ENCODE measurements around the gene NFKBIZ. TPM values are rescaled to one million over a fixed set of nuclear protein-coding genes. Genes with fewer than 3 reads are reported as not detected.
A peak's percentile ranks its signal among the peaks of the same experiment; 100 is the strongest.

NFKBIZ gene
- total RNA-seq, 2 donors from 2014 or later, result 30.1 to 92.3 TPM

DNA sequence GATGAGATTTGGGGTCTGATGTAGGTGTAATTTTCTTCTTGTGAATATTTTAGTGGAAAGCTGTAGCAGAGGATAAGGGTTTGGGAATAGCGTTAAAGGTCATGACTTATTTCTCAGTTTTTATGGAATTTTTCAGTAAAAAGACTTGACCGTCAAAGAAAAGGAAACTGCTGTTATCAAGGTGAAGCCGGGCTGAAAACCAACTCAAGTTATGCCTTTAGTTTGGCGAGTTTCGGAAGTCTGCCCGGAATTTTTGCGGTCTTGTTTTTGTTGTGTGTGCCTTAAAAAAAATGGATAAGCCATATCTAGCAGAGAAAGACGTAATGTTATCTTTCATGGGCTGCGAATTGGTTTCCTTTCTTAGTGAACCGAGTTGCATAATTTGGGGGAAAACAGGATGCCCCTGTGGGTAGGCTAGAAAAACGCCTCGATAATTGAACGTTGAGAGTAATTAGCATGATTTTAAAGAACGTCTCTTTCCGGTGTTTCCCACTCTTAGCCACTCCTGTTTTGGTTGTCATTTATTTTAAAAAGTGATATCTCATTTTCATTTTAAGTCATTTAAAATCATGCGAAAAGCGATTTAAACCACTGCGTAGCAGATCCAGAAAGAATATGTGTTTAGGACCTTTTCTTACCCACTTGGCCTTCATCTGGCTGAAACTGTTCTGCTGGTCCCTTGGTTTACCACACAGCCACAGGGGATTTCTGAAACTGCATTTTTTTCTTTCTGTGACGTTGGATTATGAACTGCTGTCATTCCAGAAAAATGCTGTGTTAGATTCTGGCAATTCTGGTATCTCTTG, 1.1 kb downstream of the NFKBIZ start:
- Histone ChIP-seq H3K4me1 (peaks cover 66% of the 10 kb centered on the region), H3K9me3 (no peaks in the 10 kb centered on the region), H3K27me3 (no peaks in the 10 kb centered on the region), H3K4me3 (peak overlapping the region; percentile 64 to 95), H3K27ac (peak overlapping the region; percentile 97 to 100 (median 99)), H3K36me3 (replicated peaks in 1 of 2; ENCODE audit: insufficient read depth in 1 of 2, low read depth in 2 of 2) (peaks cover 2 to 19% of the 10 kb centered on the region in 2 donors)
- TF ChIP-seq POLR2A (IDR thresholded peaks at IDR 0.05), result peak in 2 of 3 donors; percentile 60 to 63
- TF ChIP-seq, protein P1, sequence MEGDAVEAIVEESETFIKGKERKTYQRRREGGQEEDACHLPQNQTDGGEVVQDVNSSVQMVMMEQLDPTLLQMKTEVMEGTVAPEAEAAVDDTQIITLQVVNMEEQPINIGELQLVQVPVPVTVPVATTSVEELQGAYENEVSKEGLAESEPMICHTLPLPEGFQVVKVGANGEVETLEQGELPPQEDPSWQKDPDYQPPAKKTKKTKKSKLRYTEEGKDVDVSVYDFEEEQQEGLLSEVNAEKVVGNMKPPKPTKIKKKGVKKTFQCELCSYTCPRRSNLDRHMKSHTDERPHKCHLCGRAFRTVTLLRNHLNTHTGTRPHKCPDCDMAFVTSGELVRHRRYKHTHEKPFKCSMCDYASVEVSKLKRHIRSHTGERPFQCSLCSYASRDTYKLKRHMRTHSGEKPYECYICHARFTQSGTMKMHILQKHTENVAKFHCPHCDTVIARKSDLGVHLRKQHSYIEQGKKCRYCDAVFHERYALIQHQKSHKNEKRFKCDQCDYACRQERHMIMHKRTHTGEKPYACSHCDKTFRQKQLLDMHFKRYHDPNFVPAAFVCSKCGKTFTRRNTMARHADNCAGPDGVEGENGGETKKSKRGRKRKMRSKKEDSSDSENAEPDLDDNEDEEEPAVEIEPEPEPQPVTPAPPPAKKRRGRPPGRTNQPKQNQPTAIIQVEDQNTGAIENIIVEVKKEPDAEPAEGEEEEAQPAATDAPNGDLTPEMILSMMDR (IDR thresholded peaks at IDR 0.05), result no peak
- 0 to 1% methylated on average over 19 of the region's 19 CpGs for WGBS, 2 donors
- intact Hi-C loops (cut with DNase I), result no loop called here
- peak in 1 of 4 donors; percentile 28 for DNase-seq
- ATAC-seq, result no peak

DNA sequence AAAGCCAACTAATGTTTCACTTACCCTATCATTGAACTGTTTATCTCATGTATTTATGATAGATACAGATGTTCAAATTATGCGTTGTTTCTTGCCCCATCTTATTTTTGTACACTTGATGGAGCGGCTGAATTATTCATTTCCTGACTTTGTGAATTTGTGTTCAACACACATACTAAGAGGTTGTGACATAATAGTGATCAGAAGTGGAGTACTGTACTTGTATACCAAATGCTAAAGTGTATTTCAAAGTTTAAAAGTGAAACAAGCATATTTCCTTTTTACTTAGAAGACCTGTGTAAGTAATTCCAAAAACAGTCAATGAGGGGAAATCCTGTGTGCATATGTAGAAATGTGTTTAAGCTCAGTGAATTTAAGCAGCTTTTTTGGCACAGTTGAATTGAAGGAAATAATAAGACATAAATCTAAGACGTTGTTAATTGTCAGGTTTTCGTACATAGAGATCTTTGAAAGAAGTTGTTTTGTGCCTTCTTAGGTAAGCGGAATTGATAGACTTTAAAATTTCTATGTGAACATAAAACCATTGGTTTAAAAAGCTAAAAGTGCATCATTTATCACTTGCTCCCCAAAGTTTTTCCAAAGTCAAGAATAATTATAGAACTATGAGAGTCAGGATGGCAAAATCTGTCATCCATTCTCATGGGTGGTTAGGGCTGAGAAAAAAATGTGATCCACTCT, 1.9 kb downstream of the NFKBIZ start:
- DNase-seq (no peak), ATAC-seq (no peak)
- Histone ChIP-seq H3K27me3 (no peaks in the 10 kb centered on the region), H3K36me3 (replicated peaks in 1 of 2; ENCODE audit: insufficient read depth in 1 of 2, low read depth in 2 of 2) (peaks cover 9 to 27% of the 10 kb centered on the region in 2 donors), H3K27ac (peak overlapping the region; percentile 97 to 100 (median 99)), H3K4me3 (peak overlapping the region; percentile 64 to 95), H3K9me3 (no peaks in the 10 kb centered on the region), H3K4me1 (peaks cover 67% of the 10 kb centered on the region)
- WGBS, 2 donors, result 12 to 17% methylated on average over 5 of the region's 5 CpGs
- intact Hi-C loops (cut with DNase I), result no loop called here
- TF ChIP-seq, protein P1 (IDR thresholded peaks at IDR 0.05), result no peak
- TF ChIP-seq POLR2A (IDR thresholded peaks at IDR 0.05), result no peak

GRCh38 chr3:101851850-101852714, 2.8 kb downstream of the NFKBIZ start:
- Histone ChIP-seq H3K9me3 (no peaks in the 10 kb centered on the region), H3K27ac (peak overlapping the region; percentile 27 to 100 (median 98)), H3K27me3 (no peaks in the 10 kb centered on the region), H3K36me3 (replicated peaks in 1 of 2; ENCODE audit: insufficient read depth in 1 of 2, low read depth in 2 of 2) (peaks cover 15 to 34% of the 10 kb centered on the region in 2 donors), H3K4me3 (peak overlapping the region in 1 of 2 donors; percentile 64), H3K4me1 (peaks cover 70% of the 10 kb centered on the region)
- peak in 1 of 3 donors; percentile 33 for TF ChIP-seq POLR2A (IDR thresholded peaks at IDR 0.05)
- TF ChIP-seq, protein P1 (IDR thresholded peaks at IDR 0.05), result no peak
- WGBS, 2 donors, result 29 to 34% methylated on average over 6 of the region's 6 CpGs
- intact Hi-C loops (cut with DNase I), result no loop called here
- DNase-seq (no peak), ATAC-seq (no peak)

DNA sequence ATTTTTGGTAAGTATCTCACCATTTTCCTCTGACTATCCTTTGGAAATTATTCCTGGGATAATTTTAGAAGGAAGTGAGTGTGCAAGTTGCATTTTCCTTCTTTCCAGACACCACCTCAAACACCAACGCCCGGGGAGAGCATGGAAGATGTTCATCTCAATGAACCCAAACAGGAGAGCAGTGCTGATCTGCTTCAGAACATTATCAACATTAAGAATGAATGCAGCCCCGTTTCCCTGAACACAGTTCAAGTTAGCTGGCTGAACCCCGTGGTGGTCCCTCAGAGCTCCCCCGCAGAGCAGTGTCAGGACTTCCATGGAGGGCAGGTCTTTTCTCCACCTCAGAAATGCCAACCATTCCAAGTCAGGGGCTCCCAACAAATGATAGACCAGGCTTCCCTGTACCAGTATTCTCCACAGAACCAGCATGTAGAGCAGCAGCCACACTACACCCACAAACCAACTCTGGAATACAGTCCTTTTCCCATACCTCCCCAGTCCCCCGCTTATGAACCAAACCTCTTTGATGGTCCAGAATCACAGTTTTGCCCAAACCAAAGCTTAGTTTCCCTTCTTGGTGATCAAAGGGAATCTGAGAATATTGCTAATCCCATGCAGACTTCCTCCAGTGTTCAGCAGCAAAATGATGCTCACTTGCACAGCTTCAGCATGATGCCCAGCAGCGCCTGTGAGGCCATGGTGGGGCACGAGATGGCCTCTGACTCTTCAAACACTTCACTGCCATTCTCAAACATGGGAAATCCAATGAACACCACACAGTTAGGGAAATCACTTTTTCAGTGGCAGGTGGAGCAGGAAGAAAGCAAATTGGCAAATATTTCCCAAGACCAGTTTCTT, 3.9 kb downstream of the NFKBIZ start:
- ATAC-seq, result no peak
- peaks cover 69% of the 10 kb centered on the region for H3K4me1 ChIP-seq
- no peak overlapping the region for H3K4me3 ChIP-seq
- 80 to 89% methylated on average over 8 of the region's 8 CpGs for WGBS, 2 donors
- H3K27me3 ChIP-seq, result no peaks in the 10 kb centered on the region
- peak overlapping the region in 3 of 4 donors; percentile 34 to 99 (median 76) for H3K27ac ChIP-seq
- peak in 1 of 3 donors; percentile 38 for TF ChIP-seq POLR2A (IDR thresholded peaks at IDR 0.05)
- TF ChIP-seq, protein P1 (IDR thresholded peaks at IDR 0.05), result no peak
- no peak for DNase-seq
- H3K36me3 ChIP-seq (replicated peaks in 1 of 2; ENCODE audit: insufficient read depth in 1 of 2, low read depth in 2 of 2), result peaks cover 24 to 41% of the 10 kb centered on the region in 2 donors
- intact Hi-C loops (cut with DNase I), result no loop called here
- H3K9me3 ChIP-seq, result no peaks in the 10 kb centered on the region

All from body of pancreas (tissue), 4 donors.